GM23338 (cell line): ENCODE results near the gene TRAF3IP1. TPM values are rescaled to one million over a fixed set of nuclear protein-coding genes. Genes with fewer than 3 reads are reported as not detected.
A peak's percentile ranks its signal among the peaks of the same experiment; 100 is the strongest.

ENCODE experiments used
- ATAC-seq: fragments of 200-7000 bp; cut with Tn5 transposase; 3 replicates; pipeline ENCODE4 v1.9.1; 2020
- DNase-seq: peaks from one replicate; pipeline ENCODE4 v3.0.0-alpha.2; 2015; ENCODE audit warnings: low spot score
- H2AFZ ChIP-seq: fragments of 200-600 bp; sonication (generic); 2 replicates; pipeline ENCODE4 v1.8.0; 2016; ENCODE audit warnings: antibody characterized with exemption, mild to moderate bottlenecking, moderate library complexity
- H3F3A ChIP-seq: fragments of 200-600 bp; sonication (generic); replicated peaks from 2 replicates; pipeline ENCODE4 v1.8.0; 2017; ENCODE audit warnings: antibody characterized with exemption, mixed run types, low read depth
- H3K27ac ChIP-seq: fragments of 200-600 bp; sonication (generic); 2 replicates; pipeline ENCODE4 v1.6.1; 2016; ENCODE audit warnings: low read depth
- H3K27me3 ChIP-seq: fragments of 200-600 bp; sonication (generic); 2 replicates; pipeline ENCODE4 v1.8.0; 2016; ENCODE audit warnings: mild to moderate bottlenecking, mixed run types, moderate library complexity; ENCODE audit not compliant: insufficient read depth
- H3K36me3 ChIP-seq: fragments of 200-600 bp; sonication (generic); 2 replicates; pipeline ENCODE4 v1.8.0; 2016; ENCODE audit warnings: mild to moderate bottlenecking; ENCODE audit not compliant: insufficient read depth
- H3K4me1 ChIP-seq: fragments of 200-600 bp; sonication (generic); 2 replicates; pipeline ENCODE4 v1.8.0; 2016; ENCODE audit warnings: mild to moderate bottlenecking, moderate library complexity; ENCODE audit not compliant: insufficient read depth
- H3K4me2 ChIP-seq: fragments of 200-600 bp; sonication (generic); 2 replicates; pipeline ENCODE4 v1.7.1; 2017; ENCODE audit warnings: mixed run types
- H3K4me3 ChIP-seq: fragments of 200-600 bp; sonication (generic); 2 replicates; pipeline ENCODE4 v1.6.1; 2016; ENCODE audit warnings: mixed run types
- H3K79me2 ChIP-seq: fragments of 200-600 bp; sonication (generic); replicated peaks from 2 replicates; pipeline ENCODE4 v1.8.0; 2017; ENCODE audit warnings: mild to moderate bottlenecking; ENCODE audit not compliant: insufficient read depth
- H3K9me2 ChIP-seq: fragments of 200-600 bp; sonication (generic); 2 replicates; pipeline ENCODE4 v1.8.0; 2017; ENCODE audit not compliant: insufficient read depth
- H4K20me1 ChIP-seq: fragments of 200-600 bp; sonication (generic); replicated peaks from 2 replicates; pipeline ENCODE4 v1.8.0; 2017; ENCODE audit warnings: mild to moderate bottlenecking; ENCODE audit not compliant: insufficient read depth
- H3K27ac Mint-ChIP-seq: 2 replicates; pipeline ENCODE4 v1.8.0; 2020; ENCODE audit warnings: inconsistent platforms, mild to moderate bottlenecking, moderate library complexity, mixed read lengths
- H3K27me3 Mint-ChIP-seq: 3 replicates; pipeline ENCODE4 v1.8.0; 2022; ENCODE audit warnings: low read depth, mild to moderate bottlenecking, moderate library complexity, mixed read lengths, inconsistent platforms; ENCODE audit not compliant: insufficient read depth, poor library complexity
- H3K36me3 Mint-ChIP-seq: 3 replicates; pipeline ENCODE4 v1.8.0; 2021; ENCODE audit warnings: low read depth, mild to moderate bottlenecking, inconsistent platforms, moderate library complexity, mixed read lengths
- H3K4me1 Mint-ChIP-seq: 3 replicates; pipeline ENCODE4 v1.8.0; 2020; ENCODE audit warnings: mild to moderate bottlenecking, inconsistent platforms, mixed read lengths
- H3K4me3 Mint-ChIP-seq: 3 replicates; pipeline ENCODE4 v1.8.0; 2021; ENCODE audit warnings: moderate library complexity, mild to moderate bottlenecking, inconsistent platforms, mixed read lengths
- H3K9me3 Mint-ChIP-seq: 3 replicates; pipeline ENCODE4 v1.8.0; 2020; ENCODE audit warnings: moderate library complexity, mild to moderate bottlenecking, inconsistent platforms, mixed read lengths
- CREB1 ChIP-seq: fragments of 250-450 bp; sonication (Bioruptor Pico); IDR thresholded peaks from 2 replicates; pipeline ENCODE4 v1.5.0; 2020; ENCODE audit warnings: low read depth, mild to moderate bottlenecking, moderate library complexity
- CTCF ChIP-seq, 2 experiments: fragments of 200-600 bp in 1 of 2; sonication (generic) in 1 of 2; conservative IDR thresholded peaks; 2 replicates each; pipeline versions ENCODE4 v1.5.1 to v1.6.1; 2016 to 2017; ENCODE audit warnings: antibody characterized with exemption in 2 of 2, low read depth in 2 of 2, mild to moderate bottlenecking in 2 of 2, moderate library complexity in 1 of 2
- JUNB ChIP-seq: IDR thresholded peaks from one replicate; pipeline ENCODE4 v1.6.1; 2016; ENCODE audit warnings: antibody characterized with exemption; ENCODE audit not compliant: unreplicated experiment
- NANOG ChIP-seq: IDR thresholded peaks from 2 replicates; pipeline ENCODE4 v1.6.1; 2016; ENCODE audit warnings: antibody characterized with exemption, borderline replicate concordance
- POLR2AphosphoS5 ChIP-seq: IDR thresholded peaks from 2 replicates; pipeline ENCODE4 v1.6.1; 2016; ENCODE audit warnings: antibody characterized with exemption, low read depth
- STAT1 ChIP-seq: IDR thresholded peaks from one replicate; pipeline ENCODE4 v1.6.1; 2016; ENCODE audit warnings: antibody characterized with exemption; ENCODE audit not compliant: unreplicated experiment
- ZNF114 ChIP-seq: fragments of 250-450 bp; sonication (Bioruptor Pico); IDR thresholded peaks from 2 replicates; pipeline ENCODE4 v1.5.0; 2020; ENCODE audit warnings: mild to moderate bottlenecking, moderate library complexity
- ZNF331 ChIP-seq: fragments of 250-450 bp; sonication (Bioruptor Pico); IDR thresholded peaks from 2 replicates; pipeline ENCODE4 v1.5.0; 2020; ENCODE audit warnings: low read depth, mild to moderate bottlenecking, moderate library complexity
- polyA plus RNA-seq: library from polyadenylated mRNA; unstranded; fragments of >200 nt; fragmentation: Nextera tagmentation; extraction: Ambion mirVana; gene quantifications from 2 replicates; pipeline ENCODE4 v1.2.1, GENCODE V29; 2016
- total RNA-seq: library from RNA; depleted of rRNA; stranded (reverse); fragments of >200 nt; shearing (Covaris generic); gene quantifications from 2 replicates; pipeline ENCODE4 v1.2.3, GENCODE V29; 2014
- TF ChIP-seq, protein P1 (sequence below): IDR thresholded peaks from 2 replicates; pipeline ENCODE4 v1.6.1; 2016; ENCODE audit warnings: antibody characterized with exemption
- TF ChIP-seq, protein P2 (sequence below): fragments of 250-450 bp; sonication (Bioruptor Pico); IDR thresholded peaks from 2 replicates; pipeline ENCODE4 v1.5.0; 2020; ENCODE audit warnings: mild to moderate bottlenecking, moderate library complexity

The TRAF3IP1 gene
- total and polyA plus RNA-seq, 2 experiments from 2014 or later = 12.5 to 20.7 TPM

GRCh38 chr2:238388794-238389193 is 68.5 kb downstream of the TRAF3IP1 start:
- peaks cover 4% of the 10 kb centered on the region for H3K9me3 Mint-ChIP-seq
- H3K4me1 Mint-ChIP-seq = no peaks in the 10 kb centered on the region
- DNase-seq = no peak
- H3F3A ChIP-seq = no peaks in the 10 kb centered on the region
- H3K79me2 ChIP-seq = no peaks in the 10 kb centered on the region
- peaks cover 4% of the 10 kb centered on the region for H3K36me3 Mint-ChIP-seq
- H3K4me2 ChIP-seq = no peak overlapping the region
- no peaks in the 10 kb centered on the region for H3K4me1 ChIP-seq
- no peaks in the 10 kb centered on the region for H3K27me3 ChIP-seq
- H3K4me3 ChIP-seq = no peak overlapping the region
- no peak overlapping the region for H3K27ac Mint-ChIP-seq
- no peak for TF ChIP-seq JUNB
- TF ChIP-seq ZNF114 = no peak
- TF ChIP-seq NANOG = no peak
- no peak for TF ChIP-seq ZNF331
- no peak for TF ChIP-seq CTCF (conservative IDR thresholded peaks at IDR 0.05; ENCODE audit: low read depth in 2 of 2)
- TF ChIP-seq POLR2AphosphoS5 = no peak
- no peak for TF ChIP-seq STAT1
- H4K20me1 ChIP-seq = no peaks in the 10 kb centered on the region
- H3K36me3 ChIP-seq = no peaks in the 10 kb centered on the region
- no peak overlapping the region for H3K27ac ChIP-seq
- no peaks in the 10 kb centered on the region for H3K9me2 ChIP-seq
- H2AFZ ChIP-seq = no peak overlapping the region
- H3K27me3 Mint-ChIP-seq = peaks cover 6% of the 10 kb centered on the region
- H3K4me3 Mint-ChIP-seq = no peak overlapping the region
- no peak for ATAC-seq

DNA sequence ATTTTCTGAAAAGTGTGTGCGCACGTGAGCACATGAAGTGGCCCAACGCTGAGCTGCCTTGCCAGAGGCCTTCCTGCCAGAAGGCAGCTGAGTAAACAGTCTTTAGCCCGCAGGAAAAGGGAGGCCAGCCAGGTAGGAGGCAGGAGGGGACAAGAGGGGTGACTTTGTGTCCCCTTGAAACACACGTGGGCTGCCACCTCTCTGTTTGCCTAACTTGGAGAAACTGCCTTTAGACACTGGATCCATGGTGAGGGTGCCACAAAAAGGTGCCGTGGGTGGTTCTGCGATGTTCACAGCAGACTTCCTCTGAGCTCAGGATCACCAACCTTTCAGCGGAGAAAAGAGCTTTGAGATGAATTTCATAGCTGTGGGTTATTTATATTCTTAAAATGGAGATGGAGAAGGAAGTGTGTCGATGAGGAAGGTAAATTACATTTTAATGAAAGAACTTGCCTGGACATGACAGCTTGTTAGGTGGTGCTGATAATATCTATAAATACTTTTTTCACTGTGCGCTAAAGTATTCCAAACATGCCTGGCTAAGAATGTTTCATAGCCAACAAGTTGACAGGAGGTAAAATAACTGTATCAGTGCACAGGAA is 69.8 kb downstream of the TRAF3IP1 start:
- H3K4me3 ChIP-seq = no peak overlapping the region
- H3K4me1 Mint-ChIP-seq = no peaks in the 10 kb centered on the region
- no peak overlapping the region for H3K4me3 Mint-ChIP-seq
- H3K79me2 ChIP-seq = no peaks in the 10 kb centered on the region
- no peaks in the 10 kb centered on the region for H3K9me3 Mint-ChIP-seq
- DNase-seq = no peak
- H4K20me1 ChIP-seq = no peaks in the 10 kb centered on the region
- H3K27me3 Mint-ChIP-seq = peaks cover under 1% of the 10 kb centered on the region
- H3K9me2 ChIP-seq = no peaks in the 10 kb centered on the region
- H3K36me3 ChIP-seq = no peaks in the 10 kb centered on the region
- no peak for ATAC-seq
- H3K27me3 ChIP-seq = no peaks in the 10 kb centered on the region
- H3F3A ChIP-seq = no peaks in the 10 kb centered on the region
- no peak overlapping the region for H3K4me2 ChIP-seq
- no peak overlapping the region for H3K27ac ChIP-seq
- H3K36me3 Mint-ChIP-seq = no peaks in the 10 kb centered on the region
- H3K27ac Mint-ChIP-seq = 0 out of 2 replicates have a peak overlapping the region, but pooled peaks have one; percentile 41
- no peak overlapping the region for H2AFZ ChIP-seq
- H3K4me1 ChIP-seq = no peaks in the 10 kb centered on the region
- TF ChIP-seq JUNB (no peak), ZNF331 (no peak), NANOG (no peak), CTCF (conservative IDR thresholded peaks at IDR 0.05; ENCODE audit: low read depth in 2 of 2) (no peak), CREB1 (no peak), POLR2AphosphoS5 (no peak), ZNF114 (no peak)
- TF ChIP-seq, protein P1, sequence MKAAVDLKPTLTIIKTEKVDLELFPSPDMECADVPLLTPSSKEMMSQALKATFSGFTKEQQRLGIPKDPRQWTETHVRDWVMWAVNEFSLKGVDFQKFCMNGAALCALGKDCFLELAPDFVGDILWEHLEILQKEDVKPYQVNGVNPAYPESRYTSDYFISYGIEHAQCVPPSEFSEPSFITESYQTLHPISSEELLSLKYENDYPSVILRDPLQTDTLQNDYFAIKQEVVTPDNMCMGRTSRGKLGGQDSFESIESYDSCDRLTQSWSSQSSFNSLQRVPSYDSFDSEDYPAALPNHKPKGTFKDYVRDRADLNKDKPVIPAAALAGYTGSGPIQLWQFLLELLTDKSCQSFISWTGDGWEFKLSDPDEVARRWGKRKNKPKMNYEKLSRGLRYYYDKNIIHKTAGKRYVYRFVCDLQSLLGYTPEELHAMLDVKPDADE = no peak
- TF ChIP-seq, protein P2, sequence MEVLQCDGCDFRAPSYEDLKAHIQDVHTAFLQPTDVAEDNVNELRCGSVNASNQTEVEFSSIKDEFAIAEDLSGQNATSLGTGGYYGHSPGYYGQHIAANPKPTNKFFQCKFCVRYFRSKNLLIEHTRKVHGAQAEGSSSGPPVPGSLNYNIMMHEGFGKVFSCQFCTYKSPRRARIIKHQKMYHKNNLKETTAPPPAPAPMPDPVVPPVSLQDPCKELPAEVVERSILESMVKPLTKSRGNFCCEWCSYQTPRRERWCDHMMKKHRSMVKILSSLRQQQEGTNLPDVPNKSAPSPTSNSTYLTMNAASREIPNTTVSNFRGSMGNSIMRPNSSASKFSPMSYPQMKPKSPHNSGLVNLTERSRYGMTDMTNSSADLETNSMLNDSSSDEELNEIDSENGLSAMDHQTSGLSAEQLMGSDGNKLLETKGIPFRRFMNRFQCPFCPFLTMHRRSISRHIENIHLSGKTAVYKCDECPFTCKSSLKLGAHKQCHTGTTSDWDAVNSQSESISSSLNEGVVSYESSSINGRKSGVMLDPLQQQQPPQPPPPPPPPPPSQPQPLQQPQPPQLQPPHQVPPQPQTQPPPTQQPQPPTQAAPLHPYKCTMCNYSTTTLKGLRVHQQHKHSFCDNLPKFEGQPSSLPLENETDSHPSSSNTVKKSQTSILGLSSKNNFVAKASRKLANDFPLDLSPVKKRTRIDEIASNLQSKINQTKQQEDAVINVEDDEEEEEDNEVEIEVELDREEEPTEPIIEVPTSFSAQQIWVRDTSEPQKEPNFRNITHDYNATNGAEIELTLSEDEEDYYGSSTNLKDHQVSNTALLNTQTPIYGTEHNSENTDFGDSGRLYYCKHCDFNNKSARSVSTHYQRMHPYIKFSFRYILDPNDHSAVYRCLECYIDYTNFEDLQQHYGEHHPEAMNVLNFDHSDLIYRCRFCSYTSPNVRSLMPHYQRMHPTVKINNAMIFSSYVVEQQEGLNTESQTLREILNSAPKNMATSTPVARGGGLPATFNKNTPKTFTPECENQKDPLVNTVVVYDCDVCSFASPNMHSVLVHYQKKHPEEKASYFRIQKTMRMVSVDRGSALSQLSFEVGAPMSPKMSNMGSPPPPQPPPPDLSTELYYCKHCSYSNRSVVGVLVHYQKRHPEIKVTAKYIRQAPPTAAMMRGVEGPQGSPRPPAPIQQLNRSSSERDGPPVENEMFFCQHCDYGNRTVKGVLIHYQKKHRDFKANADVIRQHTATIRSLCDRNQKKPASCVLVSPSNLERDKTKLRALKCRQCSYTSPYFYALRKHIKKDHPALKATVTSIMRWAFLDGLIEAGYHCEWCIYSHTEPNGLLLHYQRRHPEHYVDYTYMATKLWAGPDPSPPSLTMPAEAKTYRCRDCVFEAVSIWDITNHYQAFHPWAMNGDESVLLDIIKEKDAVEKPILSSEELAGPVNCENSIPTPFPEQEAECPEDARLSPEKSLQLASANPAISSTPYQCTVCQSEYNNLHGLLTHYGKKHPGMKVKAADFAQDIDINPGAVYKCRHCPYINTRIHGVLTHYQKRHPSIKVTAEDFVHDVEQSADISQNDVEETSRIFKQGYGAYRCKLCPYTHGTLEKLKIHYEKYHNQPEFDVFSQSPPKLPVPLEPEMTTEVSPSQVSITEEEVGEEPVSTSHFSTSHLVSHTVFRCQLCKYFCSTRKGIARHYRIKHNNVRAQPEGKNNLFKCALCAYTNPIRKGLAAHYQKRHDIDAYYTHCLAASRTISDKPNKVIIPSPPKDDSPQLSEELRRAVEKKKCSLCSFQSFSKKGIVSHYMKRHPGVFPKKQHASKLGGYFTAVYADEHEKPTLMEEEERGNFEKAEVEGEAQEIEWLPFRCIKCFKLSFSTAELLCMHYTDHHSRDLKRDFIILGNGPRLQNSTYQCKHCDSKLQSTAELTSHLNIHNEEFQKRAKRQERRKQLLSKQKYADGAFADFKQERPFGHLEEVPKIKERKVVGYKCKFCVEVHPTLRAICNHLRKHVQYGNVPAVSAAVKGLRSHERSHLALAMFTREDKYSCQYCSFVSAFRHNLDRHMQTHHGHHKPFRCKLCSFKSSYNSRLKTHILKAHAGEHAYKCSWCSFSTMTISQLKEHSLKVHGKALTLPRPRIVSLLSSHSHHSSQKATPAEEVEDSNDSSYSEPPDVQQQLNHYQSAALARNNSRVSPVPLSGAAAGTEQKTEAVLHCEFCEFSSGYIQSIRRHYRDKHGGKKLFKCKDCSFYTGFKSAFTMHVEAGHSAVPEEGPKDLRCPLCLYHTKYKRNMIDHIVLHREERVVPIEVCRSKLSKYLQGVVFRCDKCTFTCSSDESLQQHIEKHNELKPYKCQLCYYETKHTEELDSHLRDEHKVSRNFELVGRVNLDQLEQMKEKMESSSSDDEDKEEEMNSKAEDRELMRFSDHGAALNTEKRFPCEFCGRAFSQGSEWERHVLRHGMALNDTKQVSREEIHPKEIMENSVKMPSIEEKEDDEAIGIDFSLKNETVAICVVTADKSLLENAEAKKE (CRISPR knock-in tag) = no peak
